ENCODE measurements around the gene BEND4. TPM values are rescaled to one million over a fixed set of nuclear protein-coding genes. Genes with fewer than 3 reads are reported as not detected.
"Not testable (repeated sequence)": the region's sequence is repeated elsewhere in the genome, so short reads cannot be mapped to it uniquely, and the experiment has no call there.

BEND4 gene
- total RNA-seq, result under 1 TPM; 0.05 to 0.24 TPM
- long read RNA-seq, donor 1, result 0 reads
- long read RNA-seq, donor 2, result 0 reads

DNA sequence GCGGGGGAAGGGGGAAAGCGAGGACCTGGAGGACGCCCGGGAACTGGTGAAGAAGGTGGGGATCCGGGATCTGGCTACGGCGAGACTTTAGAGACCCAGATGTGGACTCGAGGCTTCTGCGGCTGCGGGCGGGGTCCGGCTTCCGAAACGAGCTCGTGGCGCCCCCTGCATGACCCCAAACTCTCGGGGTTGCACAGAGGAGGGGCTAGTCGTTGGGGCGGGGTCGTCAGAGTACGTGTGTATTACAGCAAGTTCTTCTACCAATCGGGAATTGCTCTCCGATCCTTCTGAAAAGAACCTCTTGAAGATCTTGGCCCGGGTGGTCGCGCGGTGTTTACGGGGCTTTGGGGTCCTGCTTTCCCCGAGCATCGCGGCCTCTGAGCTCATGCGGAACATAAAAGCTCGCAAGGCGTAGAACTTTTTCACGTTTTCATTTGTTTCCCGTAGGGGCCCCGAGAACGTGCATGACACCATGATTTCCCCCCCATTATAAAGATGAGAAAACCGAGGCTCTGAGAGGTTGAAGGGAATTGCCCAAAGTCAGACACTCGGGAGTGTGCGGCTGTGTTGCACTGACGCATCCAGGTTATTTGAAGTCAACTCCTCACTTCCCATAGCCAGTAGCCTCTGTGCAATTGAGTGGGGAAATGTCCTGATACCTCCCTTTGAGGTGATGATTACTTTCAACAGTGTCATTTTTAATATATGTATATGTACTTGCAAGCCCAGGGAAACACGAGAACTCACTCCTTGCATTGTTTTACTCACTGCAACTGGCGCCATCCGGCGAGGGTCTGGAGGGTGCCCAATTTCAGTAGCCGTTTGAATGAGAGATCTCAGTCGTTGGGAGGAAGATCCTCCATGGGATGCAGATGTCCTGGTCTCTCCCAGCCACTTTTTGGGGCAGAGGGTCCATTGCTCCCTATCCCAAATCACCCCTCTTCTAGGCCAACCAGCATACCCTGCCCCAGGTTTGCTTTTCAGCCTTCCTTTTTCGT, at the start of gene BEND4:
Gene BEND4, minus strand, starts transcription at position 149 of the 998 bp plus-strand sequence. CDS start 512 bp downstream, outside the sequence.
- no peak for DNase-seq (ENCODE audit: low spot score)
- intact Hi-C loops (cut with DNase I), result no loop called here

DNA sequence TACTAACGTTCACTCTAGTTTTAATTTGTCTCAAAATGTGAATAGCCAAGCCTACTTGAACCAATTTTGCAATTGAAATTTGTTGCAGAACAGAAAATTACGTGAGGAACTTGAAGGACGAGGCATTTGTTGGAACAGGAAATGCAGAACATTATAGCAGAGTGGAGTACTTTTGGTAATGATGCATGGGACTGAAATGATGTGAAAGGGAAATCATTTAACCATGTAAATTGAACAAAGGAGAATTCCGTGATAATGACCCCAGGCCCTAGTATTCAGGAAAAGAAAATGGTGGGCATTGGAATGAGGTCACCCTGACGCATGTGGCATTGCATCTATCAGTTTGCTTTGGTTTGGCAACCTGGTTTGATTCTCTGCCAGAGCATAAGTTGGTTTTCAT, 44.9 kb upstream of the BEND4 start:
- DNase-seq (ENCODE audit: low spot score), result no peak
- intact Hi-C loops (cut with DNase I), result no loop called here

DNA sequence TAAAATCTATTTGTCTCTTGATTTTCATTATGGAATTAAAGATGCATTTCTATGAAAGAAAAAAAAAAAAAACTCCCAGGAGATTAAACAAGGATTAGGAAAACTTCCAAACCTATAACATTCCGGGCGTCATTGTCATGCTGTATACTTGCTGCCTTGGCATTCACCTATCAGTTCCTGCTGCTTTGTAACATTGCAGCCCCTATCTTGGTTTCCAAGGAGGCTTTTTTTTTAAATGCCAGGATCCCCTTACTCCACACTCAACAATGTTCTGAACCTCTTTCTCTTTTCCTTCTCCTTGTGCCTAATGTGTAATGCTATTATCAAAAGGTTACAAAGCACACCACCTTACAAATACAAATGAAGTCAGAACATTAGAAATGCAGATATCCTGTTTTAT, 20.5 kb upstream of the BEND4 start:
- no peak for DNase-seq (ENCODE audit: low spot score)
- intact Hi-C loops (cut with DNase I), result no loop called here

DNA sequence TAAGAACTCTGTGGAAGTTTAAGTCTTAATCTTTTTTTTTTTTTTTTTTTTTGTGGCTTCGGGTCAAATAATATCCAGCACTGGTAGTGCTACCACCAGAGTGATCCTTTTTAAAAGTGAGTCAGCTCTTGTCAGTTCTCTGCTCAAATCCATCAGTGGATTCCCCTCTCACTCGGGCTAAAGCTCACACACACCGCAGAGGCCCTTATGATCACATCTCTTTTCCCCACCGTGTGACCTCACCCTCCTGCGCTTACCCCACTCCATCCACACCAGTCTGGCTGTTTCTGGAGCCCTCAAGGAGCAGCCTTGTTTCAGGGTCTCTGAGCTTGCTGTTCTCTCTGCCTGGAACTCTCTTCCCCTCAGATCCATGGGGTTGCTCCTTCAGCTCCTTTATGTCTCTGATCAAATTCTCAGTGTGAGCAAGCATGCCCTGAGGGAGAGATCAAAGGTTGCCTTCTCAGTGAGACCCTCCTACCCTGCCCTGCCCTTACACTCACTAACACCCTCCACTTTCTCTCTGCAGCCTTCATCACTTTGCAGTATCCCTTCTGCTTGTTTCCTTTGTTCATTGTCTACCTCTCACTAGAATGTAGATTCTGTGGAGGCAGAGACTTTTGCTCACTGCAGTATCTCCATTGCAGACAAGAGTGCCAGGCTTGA, 19.8 kb upstream of the BEND4 start:
- no peak for DNase-seq (ENCODE audit: low spot score)
- intact Hi-C loops (cut with DNase I), result no loop called here

DNA sequence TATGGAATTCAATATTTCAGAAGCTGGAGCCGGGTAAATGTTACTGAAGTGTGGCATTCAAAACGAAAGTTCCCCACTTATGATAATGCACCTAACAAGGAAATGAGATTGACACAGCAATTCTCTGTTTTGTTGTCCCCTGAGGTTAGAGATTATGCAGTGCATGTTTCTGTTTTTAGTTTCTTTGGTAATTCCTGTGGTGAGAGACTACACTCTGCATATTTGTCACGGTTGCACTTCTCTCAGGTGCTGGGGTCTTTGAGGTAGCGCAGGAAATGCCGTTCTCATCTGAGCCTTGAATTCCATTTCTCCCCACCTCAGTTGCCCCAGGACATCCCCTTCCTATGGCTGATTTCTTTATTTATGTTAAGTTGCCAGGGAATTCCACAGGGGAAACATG, 15.3 kb upstream of the BEND4 start:
- no peak for DNase-seq (ENCODE audit: low spot score)
- intact Hi-C loops (cut with DNase I), result no loop called here

DNA sequence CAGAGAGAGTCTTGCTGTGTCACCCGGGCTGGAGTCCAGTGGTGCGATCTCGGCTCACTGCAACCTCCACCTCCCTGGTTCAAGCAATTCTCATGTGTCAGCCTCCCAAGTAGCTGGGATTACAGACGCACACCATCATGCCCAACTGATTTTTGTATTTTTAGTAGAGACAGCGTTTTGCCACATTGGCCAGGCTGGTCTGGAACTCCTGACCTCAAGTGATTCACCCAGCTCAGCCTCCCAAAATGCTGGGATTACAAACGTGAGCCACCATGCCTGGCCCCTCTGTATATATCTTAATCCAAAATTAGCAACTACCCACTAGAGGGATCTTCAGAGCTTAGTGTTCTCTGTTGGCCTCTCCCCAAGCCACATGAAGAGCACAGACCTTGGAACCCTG, 13.7 kb upstream of the BEND4 start:
- intact Hi-C loops (cut with DNase I), result not testable (repeated sequence)

DNA sequence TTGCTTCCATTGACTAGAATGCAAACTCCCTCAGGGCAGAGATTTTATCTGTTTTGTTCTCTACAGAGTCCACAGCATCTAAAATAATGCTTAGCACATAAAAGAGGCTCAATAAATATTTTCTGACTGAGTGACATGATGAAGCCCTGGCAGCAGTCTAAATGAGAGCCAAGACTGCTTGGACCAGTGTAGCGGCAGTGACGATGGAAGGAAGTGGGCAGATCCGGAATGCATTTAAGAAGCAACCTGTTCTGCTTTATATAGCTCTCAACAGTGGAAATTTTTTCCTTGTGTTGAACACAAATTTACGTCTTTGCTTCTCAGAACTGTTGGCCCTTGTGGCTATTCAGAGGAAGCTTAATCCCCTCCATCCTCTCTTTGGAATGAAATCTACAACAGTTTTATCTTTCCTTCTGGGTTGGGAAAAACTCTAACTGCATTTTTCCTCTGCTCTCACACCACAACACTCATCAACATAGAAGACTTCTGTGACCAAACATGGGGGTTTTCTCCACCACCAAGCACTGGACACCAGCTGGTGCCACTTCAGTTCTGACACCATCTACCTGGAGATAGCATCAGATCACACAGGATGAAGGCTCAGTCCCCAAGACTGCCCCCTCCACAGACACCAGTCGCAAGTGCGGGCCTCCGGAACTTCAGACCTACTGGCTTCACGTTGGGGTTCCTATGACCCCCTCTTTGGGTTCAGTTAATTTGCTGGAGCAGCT, 7.0 kb upstream of the BEND4 start:
- DNase-seq (ENCODE audit: low spot score), result no peak
- intact Hi-C loops (cut with DNase I), result no loop called here

More for the DNA sequence above, 13.7 kb upstream of the BEND4 start:
- not testable (repeated sequence) for DNase-seq (ENCODE audit: low spot score)

DNA sequence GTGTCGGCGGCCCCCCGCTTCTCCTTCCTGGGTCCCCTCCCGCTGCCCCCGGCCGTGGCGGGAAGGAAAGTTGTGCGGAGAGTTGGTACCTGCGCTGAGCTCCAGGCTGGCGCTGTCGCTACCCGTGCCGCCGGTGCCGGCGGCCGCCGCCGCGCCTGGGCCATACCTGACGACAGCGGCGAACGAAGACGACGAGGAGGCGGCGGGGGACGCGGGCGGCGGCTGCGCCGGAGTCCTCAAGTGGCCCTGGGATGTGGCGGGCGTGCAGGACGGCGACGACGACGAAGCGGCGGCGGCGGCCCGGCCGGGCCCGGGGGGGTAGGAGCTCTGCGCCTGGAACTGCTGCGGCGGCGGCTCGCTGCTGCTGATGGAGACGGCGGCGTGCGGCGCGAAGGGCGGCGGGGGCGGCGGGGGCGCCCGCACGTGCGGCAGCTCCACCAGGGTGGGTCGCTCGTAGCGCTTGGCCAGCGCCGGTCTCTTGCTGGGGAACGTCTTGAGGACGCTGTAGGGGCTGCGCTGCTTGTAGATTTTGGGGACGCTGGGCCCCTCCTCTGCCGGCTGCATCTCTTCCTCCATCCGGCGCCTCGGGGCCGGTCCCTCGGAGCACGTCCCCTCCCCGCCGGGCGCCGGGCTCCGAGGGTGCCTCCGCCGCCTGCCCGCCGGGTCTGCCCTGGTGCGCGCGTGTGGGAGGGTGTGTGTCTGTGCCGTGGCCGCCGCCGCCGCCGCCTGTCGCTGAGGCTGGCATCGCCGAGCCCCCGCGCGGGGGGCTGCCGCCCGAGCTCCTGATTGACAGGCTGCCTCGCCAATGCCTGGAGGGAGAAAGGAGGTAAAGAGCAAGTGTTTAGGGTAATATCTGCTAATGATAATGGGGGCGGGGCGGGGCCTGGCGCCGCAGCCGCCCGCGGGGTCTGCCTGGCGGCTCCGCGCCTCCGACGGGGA, 618 bp downstream of the BEND4 start:
- intact Hi-C loops (cut with DNase I), result no loop called here
- no peak for DNase-seq (ENCODE audit: low spot score)

DNA sequence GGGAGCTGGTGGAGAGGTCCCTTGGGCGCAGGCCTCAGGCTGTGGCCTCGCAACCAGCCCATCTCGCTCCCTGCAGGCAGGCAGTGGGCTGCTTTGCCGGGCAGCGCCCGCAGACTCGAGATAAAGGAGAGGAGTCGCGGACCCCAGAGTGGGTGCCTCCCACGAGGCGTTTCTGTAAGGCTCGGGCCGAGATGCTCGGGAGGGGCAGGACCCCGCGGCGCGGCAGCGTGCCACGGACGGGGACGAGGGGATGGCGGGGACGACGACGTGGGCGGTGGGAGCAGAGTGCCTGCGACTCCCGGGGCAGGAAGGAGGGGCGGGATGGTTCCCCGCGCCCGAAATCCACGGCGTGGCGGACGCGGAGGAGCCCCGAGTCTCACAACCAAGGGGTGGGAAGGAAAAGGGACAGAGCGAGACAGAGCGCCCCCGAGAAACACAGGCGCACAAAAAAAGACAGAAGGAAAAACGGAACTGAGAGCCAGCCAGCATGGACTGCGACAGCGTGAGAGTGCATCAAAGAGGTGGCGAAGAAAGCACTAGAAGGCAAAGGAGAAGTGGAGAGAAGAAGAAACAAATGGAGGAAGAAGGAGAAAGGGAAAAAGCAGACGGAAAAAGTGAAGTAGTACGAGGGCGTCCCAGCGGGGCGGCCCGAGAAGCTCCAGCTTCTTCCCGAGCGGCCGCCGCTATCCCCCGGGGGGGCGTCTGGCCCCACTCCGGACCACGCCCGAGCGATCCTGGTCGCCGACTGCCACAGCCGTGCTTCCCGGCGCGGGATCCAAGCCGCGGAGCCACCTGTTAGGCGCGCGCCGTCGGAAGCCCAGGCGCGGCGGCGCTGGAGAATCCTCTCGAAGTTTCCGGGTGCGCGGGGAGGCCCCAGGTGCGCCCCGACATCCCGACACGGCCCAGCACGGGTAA, 1.5 kb downstream of the BEND4 start:
- intact Hi-C loops (cut with DNase I), result no loop called here
- DNase-seq (ENCODE audit: low spot score), result no peak

DNA sequence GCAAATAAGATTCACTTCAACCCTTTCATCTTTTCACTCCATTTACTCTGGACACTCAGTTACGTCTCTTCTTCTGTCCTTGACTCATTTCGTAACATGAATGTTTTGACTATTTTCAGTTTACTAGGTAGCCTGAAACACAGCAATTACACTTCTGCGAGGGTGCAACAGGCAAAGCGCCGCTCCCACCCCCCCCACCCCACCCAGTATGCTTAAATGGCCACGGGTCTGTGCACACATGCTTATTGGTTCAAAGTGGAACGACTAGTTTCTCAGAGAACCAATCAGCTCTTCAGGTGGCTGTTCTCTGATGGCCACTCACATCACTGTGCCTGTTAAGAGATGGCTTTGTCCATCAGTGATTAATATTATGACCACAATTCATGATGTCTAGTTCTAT, 3.5 kb downstream of the BEND4 start:
- intact Hi-C loops (cut with DNase I), result no loop called here
- no peak for DNase-seq (ENCODE audit: low spot score)

DNA sequence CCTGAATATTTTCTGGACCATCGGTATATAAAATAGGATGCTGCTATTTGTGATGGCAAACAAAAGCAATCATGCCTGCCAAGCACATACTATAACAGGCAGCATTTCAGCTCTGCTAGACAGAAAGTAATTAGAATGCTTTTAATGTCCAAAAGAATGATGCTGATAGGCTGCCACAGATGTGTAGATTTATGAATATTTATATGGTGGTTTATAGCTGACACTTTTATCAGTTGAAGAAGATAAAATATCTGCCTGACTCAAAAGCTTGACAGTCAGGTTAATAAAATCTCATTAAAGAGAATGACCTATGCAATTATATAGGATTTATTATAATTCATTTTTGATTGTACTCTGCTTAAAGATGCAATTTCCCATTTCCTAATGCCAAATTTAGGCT, 4.0 kb downstream of the BEND4 start:
- DNase-seq (ENCODE audit: low spot score), result no peak
- intact Hi-C loops (cut with DNase I), result no loop called here

DNA sequence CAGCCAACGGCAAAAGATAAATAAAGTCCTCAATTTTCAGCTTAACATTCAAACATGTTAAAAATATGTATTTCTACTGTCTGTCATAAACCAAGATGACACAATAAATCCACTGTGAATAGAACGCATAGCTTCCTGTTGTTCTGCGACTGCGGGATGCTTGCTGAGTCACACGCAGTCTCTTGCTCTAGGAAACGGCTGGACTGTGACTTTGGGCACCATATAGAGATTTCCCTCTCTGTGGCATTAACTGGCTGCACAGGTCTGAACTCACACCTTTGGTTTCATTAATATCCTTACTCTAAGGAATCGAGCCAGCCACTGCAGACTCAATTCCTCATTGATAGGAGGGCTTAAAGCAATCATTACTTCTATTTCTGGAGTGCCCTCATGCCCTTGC, 8.4 kb downstream of the BEND4 start:
- no peak for DNase-seq (ENCODE audit: low spot score)
- intact Hi-C loops (cut with DNase I), result no loop called here

DNA sequence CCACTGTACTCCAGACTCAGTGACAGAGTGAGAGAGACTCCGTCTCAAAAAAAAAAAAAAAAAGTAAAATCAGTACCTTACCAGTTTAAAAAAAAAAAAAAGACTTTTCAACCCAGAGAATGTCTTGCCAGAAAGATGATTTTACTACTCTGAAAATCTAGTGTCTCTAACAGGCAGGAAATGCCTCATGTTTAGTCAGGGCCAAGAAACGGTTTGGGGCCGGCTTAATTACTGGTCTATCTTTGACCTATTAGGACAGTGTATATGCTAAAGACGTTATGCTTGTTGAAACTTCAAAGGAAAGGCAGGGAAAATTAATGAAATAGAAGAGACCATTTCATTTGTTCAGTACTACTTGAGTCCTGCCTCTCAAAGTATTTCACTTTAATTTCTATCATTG, 9.9 kb downstream of the BEND4 start:
- no peak for DNase-seq (ENCODE audit: low spot score)
- intact Hi-C loops (cut with DNase I), result no loop called here

DNA sequence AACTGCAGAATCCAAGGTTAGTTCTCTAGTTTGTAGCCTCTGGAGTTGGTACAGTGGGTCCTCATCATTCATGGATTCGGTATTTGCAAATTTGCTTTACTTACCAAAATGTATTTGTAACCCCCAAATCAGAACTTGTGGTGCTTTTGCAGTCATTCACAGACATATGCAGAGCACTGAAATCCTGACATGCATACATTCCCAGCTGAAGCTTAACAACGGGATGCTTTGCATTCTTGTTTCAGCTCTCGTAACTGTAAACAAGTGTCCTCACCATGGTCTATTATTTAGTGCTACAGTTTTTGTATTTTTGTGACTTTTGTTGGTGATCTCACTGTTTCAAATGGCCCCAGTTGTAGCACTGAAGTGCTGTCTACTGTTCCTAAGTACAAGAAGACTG, 16.1 kb downstream of the BEND4 start:
- no peak for DNase-seq (ENCODE audit: low spot score)
- intact Hi-C loops (cut with DNase I), result no loop called here

DNA sequence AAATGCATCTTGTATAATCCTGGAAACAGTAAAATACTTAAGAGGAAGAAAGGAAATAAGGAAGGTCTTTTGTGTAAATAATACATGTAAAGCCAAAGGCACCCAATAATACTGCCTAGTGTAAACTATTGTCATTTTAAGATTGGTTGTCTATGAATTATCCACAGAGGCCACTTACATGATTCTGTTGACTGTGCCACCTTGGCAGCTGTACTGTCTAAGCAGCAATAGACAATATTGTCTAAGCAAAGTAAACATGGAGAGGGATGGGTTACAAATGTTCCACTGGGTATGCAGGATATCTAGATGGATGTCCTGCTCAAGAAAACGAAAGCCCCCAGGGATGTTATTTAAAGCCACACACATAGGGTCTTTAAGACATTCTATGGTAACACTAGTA, 19.4 kb downstream of the BEND4 start:
- no peak for DNase-seq (ENCODE audit: low spot score)
- intact Hi-C loops (cut with DNase I), result no loop called here

DNA sequence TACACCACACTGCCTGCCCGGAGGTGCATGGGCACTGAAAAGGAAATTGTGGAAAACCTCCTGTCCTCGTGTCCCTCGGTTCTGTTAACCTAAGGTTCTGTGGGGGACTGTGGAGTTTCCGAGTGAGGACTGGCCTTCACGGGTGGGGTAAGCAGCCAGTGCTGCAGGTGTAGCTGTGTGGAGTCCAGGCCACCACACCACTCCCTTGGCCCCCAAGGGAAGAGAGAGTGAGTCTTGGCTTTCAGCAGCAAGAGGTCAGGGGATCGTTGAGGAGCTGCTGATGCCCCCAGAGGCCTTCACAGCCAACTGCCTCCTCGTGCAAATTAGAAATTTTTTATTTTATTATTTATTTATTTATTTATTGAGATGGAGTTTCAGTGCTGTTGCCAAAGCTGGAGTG, 20.4 kb downstream of the BEND4 start:
- intact Hi-C loops (cut with DNase I), result no loop called here
- no peak for DNase-seq (ENCODE audit: low spot score)

DNA sequence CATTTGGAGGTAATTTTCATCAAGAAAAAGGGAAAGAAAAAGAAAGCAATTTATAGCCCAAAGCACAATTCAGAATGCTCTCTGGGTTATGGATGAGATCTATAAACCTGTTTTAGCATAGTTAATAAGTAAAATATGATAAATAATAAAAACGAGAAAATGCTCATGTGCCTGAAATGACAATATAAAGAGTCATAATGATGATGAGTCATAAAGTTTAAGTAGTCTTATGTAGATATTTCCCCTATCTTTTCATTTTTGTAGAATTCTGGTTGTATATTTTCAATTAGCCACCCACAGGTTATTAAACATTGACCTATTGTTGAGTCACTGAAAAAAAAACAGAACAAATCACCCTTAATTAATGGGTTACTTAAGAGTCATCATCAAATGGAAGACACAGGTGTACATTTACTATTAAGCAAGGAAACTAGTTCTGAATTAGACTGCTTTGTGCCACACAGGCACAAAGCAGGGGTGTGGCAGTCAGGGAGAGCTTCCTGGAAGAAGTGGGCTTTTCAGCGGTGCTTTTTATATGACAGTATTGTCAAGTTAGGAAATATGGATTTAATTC, 29.3 kb downstream of the BEND4 start:
- DNase-seq (ENCODE audit: low spot score), result no peak
- intact Hi-C loops (cut with DNase I), result loop anchor here in 1 of 2 donors (5.0 kb wide), 1 partner anchor 871 kb away; no protein-coding TSS in a partner anchor

All from posterior vena cava (tissue), 2 donors.